ENCODE measurements around the gene PSD2. TPM values are rescaled to one million over a fixed set of nuclear protein-coding genes. Genes with fewer than 3 reads are reported as not detected.

Gene PSD2
- total and polyA plus RNA-seq, 10 of the 15 experiments (the other 5 are each of a cell fraction or from before 2014, with no cell fraction given): 0.02 to 0.14 (median 0.03) TPM; not detected in 5

GRCh38 chr5:139746691-139747582 lies 48.7 kb upstream of the PSD2 start (continued):
- peak; percentile 24; the same call in 1 of the 2 replicates for TF ChIP-seq POLR2AphosphoS2 (IDR thresholded peaks at IDR 0.05; ENCODE audit: low read depth, low read length)
- no peak for TF ChIP-seq BMI1 (IDR thresholded peaks at IDR 0.05; ENCODE audit: borderline replicate concordance)
- TF ChIP-seq MXI1 (IDR thresholded peaks at IDR 0.05; ENCODE audit: low read depth, low read length): peak; percentile 62; the same call in 1 of the 2 replicates
- TF ChIP-seq, protein P1, sequence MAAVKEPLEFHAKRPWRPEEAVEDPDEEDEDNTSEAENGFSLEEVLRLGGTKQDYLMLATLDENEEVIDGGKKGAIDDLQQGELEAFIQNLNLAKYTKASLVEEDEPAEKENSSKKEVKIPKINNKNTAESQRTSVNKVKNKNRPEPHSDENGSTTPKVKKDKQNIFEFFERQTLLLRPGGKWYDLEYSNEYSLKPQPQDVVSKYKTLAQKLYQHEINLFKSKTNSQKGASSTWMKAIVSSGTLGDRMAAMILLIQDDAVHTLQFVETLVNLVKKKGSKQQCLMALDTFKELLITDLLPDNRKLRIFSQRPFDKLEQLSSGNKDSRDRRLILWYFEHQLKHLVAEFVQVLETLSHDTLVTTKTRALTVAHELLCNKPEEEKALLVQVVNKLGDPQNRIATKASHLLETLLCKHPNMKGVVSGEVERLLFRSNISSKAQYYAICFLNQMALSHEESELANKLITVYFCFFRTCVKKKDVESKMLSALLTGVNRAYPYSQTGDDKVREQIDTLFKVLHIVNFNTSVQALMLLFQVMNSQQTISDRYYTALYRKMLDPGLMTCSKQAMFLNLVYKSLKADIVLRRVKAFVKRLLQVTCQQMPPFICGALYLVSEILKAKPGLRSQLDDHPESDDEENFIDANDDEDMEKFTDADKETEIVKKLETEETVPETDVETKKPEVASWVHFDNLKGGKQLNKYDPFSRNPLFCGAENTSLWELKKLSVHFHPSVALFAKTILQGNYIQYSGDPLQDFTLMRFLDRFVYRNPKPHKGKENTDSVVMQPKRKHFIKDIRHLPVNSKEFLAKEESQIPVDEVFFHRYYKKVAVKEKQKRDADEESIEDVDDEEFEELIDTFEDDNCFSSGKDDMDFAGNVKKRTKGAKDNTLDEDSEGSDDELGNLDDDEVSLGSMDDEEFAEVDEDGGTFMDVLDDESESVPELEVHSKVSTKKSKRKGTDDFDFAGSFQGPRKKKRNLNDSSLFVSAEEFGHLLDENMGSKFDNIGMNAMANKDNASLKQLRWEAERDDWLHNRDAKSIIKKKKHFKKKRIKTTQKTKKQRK (IDR thresholded peaks at IDR 0.05; ENCODE audit: low read depth, low read length): no peak
- peak; percentile 70 for TF ChIP-seq CREB1 (IDR thresholded peaks at IDR 0.05; ENCODE audit: low read depth)
- TF ChIP-seq, protein P2, sequence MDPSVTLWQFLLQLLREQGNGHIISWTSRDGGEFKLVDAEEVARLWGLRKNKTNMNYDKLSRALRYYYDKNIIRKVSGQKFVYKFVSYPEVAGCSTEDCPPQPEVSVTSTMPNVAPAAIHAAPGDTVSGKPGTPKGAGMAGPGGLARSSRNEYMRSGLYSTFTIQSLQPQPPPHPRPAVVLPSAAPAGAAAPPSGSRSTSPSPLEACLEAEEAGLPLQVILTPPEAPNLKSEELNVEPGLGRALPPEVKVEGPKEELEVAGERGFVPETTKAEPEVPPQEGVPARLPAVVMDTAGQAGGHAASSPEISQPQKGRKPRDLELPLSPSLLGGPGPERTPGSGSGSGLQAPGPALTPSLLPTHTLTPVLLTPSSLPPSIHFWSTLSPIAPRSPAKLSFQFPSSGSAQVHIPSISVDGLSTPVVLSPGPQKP (IDR thresholded peaks at IDR 0.05; ENCODE audit: low read depth, low read length): peak; percentile 70; the same call in 1 of the 2 replicates
- TF ChIP-seq EP300 (IDR thresholded peaks at IDR 0.05; ENCODE audit: borderline replicate concordance in 1 of 2, control insufficient read depth in 1 of 2, low read depth in 2 of 2, low read length in 2 of 2): peak; percentile 30 to 69; a peak in 1 of 4 replicates
- no peak for TF ChIP-seq STAT1 (conservative IDR thresholded peaks at IDR 0.05)
- peak; percentile 98 for TF ChIP-seq SMARCA5 (IDR thresholded peaks at IDR 0.05)
- TF ChIP-seq FOXM1 (IDR thresholded peaks at IDR 0.05; ENCODE audit: low read depth, low read length): no peak
- TF ChIP-seq CEBPB (IDR thresholded peaks at IDR 0.05; ENCODE audit: borderline replicate concordance in 1 of 2, low read depth in 2 of 2, low read length in 2 of 2): no peak
- no peak for TF ChIP-seq MYC (IDR thresholded peaks at IDR 0.05; ENCODE audit: insufficient read depth, insufficient read length, insufficient replicate concordance, low read length, severe bottlenecking)
- peak; percentile 62; the same call in 1 of the 2 replicates for TF ChIP-seq RB1 (IDR thresholded peaks at IDR 0.05; ENCODE audit: borderline replicate concordance)
- no peak for TF ChIP-seq RCOR1 (conservative IDR thresholded peaks at IDR 0.05; ENCODE audit: low read depth, low read length)
- TF ChIP-seq ZBTB33 (IDR thresholded peaks at IDR 0.05): no peak
- no peak for TF ChIP-seq SRF (IDR thresholded peaks at IDR 0.05; ENCODE audit: low read depth in 2 of 2, low read length in 2 of 2)
- TF ChIP-seq, protein P3, sequence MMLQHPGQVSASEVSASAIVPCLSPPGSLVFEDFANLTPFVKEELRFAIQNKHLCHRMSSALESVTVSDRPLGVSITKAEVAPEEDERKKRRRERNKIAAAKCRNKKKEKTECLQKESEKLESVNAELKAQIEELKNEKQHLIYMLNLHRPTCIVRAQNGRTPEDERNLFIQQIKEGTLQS (IDR thresholded peaks at IDR 0.05; ENCODE audit: borderline replicate concordance, extremely low read depth, low read depth, low read length): no peak
- TF ChIP-seq SPI1 (IDR thresholded peaks at IDR 0.05; ENCODE audit: borderline replicate concordance, insufficient read depth, low read depth, low read length): no peak
- TF ChIP-seq FOS (IDR thresholded peaks at IDR 0.05; ENCODE audit: borderline replicate concordance, extremely low read depth, insufficient read length): no peak
- peak; percentile 89 for TF ChIP-seq TCF12 (IDR thresholded peaks at IDR 0.05; ENCODE audit: low read depth, low read length)
- no peak for TF ChIP-seq TCF7 (IDR thresholded peaks at IDR 0.05; ENCODE audit: borderline replicate concordance)
- no peak for TF ChIP-seq NFYA (IDR thresholded peaks at IDR 0.05; ENCODE audit: borderline replicate concordance, low read depth, low read length)

Data from GM12878 (cell line).